WTC11 (cell line): ENCODE results near the gene SDC1. TPM values are rescaled to one million over a fixed set of nuclear protein-coding genes. Genes with fewer than 3 reads are reported as not detected.

Experiments used
- ATAC-seq: fragments of 200-7000 bp; cut with Tn5 transposase; 2 replicates; pipeline ENCODE4 v1.10.0; 2021; ENCODE audit warnings: mild to moderate bottlenecking, moderate library complexity
- CTCF ChIA-PET: fragments of 300-600 bp; sonication (Branson Sonifier 250); formaldehyde crosslinking; loops from one replicate; lab custom pipeline; 2021; ENCODE audit warnings: antibody characterized with exemption; lab: Charles Lee
- POLR2A ChIA-PET: fragments of 350-600 bp; sonication (Branson Sonifier 250); formaldehyde crosslinking; loops from one replicate; lab custom pipeline; 2021; ENCODE audit warnings: antibody characterized with exemption; lab: Charles Lee
- DNase-seq: peaks from one replicate; pipeline ENCODE4 v3.0.0; 2021; ENCODE audit warnings: low spot score
- H3K27ac Mint-ChIP-seq: 2 replicates; pipeline ENCODE4 v1.8.0; 2021; ENCODE audit warnings: mixed read lengths
- H3K27me3 Mint-ChIP-seq: 2 replicates; pipeline ENCODE4 v1.8.0; 2021; ENCODE audit warnings: low read depth, mild to moderate bottlenecking, moderate library complexity, mixed read lengths
- H3K36me3 Mint-ChIP-seq: 2 replicates; pipeline ENCODE4 v1.8.0; 2021; ENCODE audit warnings: mixed read lengths
- H3K4me1 Mint-ChIP-seq: 2 replicates; pipeline ENCODE4 v1.8.0; 2022; ENCODE audit warnings: mixed read lengths
- H3K4me3 Mint-ChIP-seq: 2 replicates; pipeline ENCODE4 v1.8.0; 2021; ENCODE audit warnings: mild to moderate bottlenecking, moderate library complexity, mixed read lengths
- H3K9me3 Mint-ChIP-seq: 2 replicates; pipeline ENCODE4 v1.8.0; 2021; ENCODE audit warnings: mixed read lengths
- ESRRA ChIP-seq: sonication (generic); formaldehyde crosslinking; IDR thresholded peaks from 2 replicates; pipeline ENCODE4 v1.8.1; 2022; ENCODE audit warnings: mild to moderate bottlenecking, missing genetic modification reagents, borderline replicate concordance
- ETV6 ChIP-seq: sonication (generic); formaldehyde crosslinking; IDR thresholded peaks from 2 replicates; pipeline ENCODE4 v1.8.1; 2022; ENCODE audit warnings: mild to moderate bottlenecking, missing genetic modification reagents
- FOXP1 ChIP-seq: sonication (generic); formaldehyde crosslinking; IDR thresholded peaks from 2 replicates; pipeline ENCODE4 v1.8.0; 2022; ENCODE audit warnings: missing genetic modification reagents, mild to moderate bottlenecking, moderate library complexity, borderline replicate concordance
- JAZF1 ChIP-seq: fragments of 250-450 bp; sonication (Bioruptor Pico); IDR thresholded peaks from 2 replicates; pipeline ENCODE4 v1.9.0; 2021; ENCODE audit warnings: moderate library complexity, mild to moderate bottlenecking, inconsistent platforms
- PRRX2 ChIP-seq: fragments of 250-450 bp; sonication (Bioruptor Pico); IDR thresholded peaks from 2 replicates; pipeline ENCODE4 v1.8.0; 2021; ENCODE audit warnings: mild to moderate bottlenecking
- RELA ChIP-seq: sonication (generic); formaldehyde crosslinking; IDR thresholded peaks from 2 replicates; pipeline ENCODE4 v1.8.1; 2022; ENCODE audit warnings: missing genetic modification reagents, mild to moderate bottlenecking, borderline replicate concordance
- SMAD4 ChIP-seq: sonication (generic); formaldehyde crosslinking; IDR thresholded peaks from 2 replicates; pipeline ENCODE4 v1.8.0; 2022; ENCODE audit warnings: mild to moderate bottlenecking, missing genetic modification reagents
- SP1 ChIP-seq: sonication (generic); formaldehyde crosslinking; conservative IDR thresholded peaks from 2 replicates; pipeline ENCODE4 v1.8.1; 2022; ENCODE audit warnings: missing genetic modification reagents
- TCF7 ChIP-seq: sonication (generic); formaldehyde crosslinking; IDR thresholded peaks from 2 replicates; pipeline ENCODE4 v1.8.0; 2022; ENCODE audit warnings: mild to moderate bottlenecking, low read depth, missing genetic modification reagents, moderate library complexity
- TEAD1 ChIP-seq: sonication (generic); formaldehyde crosslinking; IDR thresholded peaks from 2 replicates; pipeline ENCODE4 v1.8.0; 2022; ENCODE audit warnings: mild to moderate bottlenecking, missing genetic modification reagents
- ZBTB21 ChIP-seq: sonication (generic); formaldehyde crosslinking; IDR thresholded peaks from 2 replicates; pipeline ENCODE4 v1.8.1; 2023; ENCODE audit warnings: mild to moderate bottlenecking, missing genetic modification reagents, borderline replicate concordance
- ZNF138 ChIP-seq: sonication (generic); formaldehyde crosslinking; conservative IDR thresholded peaks from 2 replicates; pipeline ENCODE4 v1.8.1; 2022; ENCODE audit warnings: mild to moderate bottlenecking, moderate library complexity, missing genetic modification reagents
- ZNF396 ChIP-seq: fragments of 250-450 bp; sonication (Bioruptor Pico); IDR thresholded peaks from 2 replicates; pipeline ENCODE4 v1.8.0; 2021; ENCODE audit warnings: mild to moderate bottlenecking, moderate library complexity, borderline replicate concordance
- total RNA-seq: library from RNA; stranded (reverse); gene quantifications from 3 replicates; pipeline ENCODE4 v1.2.3, GENCODE V29; 2021
- TF ChIP-seq, protein P1 (sequence below): sonication (generic); formaldehyde crosslinking; IDR thresholded peaks from 2 replicates; pipeline ENCODE4 v1.8.0; 2022; ENCODE audit warnings: missing genetic modification reagents
- TF ChIP-seq, protein P2 (sequence below): fragments of 250-450 bp; sonication (Bioruptor Pico); IDR thresholded peaks from 2 replicates; pipeline ENCODE4 v1.9.0; 2021; ENCODE audit warnings: mild to moderate bottlenecking
- TF ChIP-seq, protein P3 (sequence below): sonication (generic); formaldehyde crosslinking; IDR thresholded peaks from 2 replicates; pipeline ENCODE4 v1.8.1; 2023; ENCODE audit warnings: mild to moderate bottlenecking, missing genetic modification reagents
- TF ChIP-seq, protein P4 (sequence below): sonication (generic); formaldehyde crosslinking; conservative IDR thresholded peaks from 2 replicates; pipeline ENCODE4 v1.8.1; 2023; ENCODE audit warnings: mild to moderate bottlenecking, low read depth, missing genetic modification reagents, moderate library complexity
- TF ChIP-seq, protein P5 (sequence below): fragments of 250-450 bp; sonication (Bioruptor Pico); IDR thresholded peaks from 2 replicates; pipeline ENCODE4 v1.8.0; 2021; ENCODE audit warnings: mild to moderate bottlenecking
- TF ChIP-seq, protein P6 (sequence below): sonication (generic); formaldehyde crosslinking; IDR thresholded peaks from 2 replicates; pipeline ENCODE4 v1.8.1; 2022; ENCODE audit warnings: low read depth, missing genetic modification reagents, borderline replicate concordance
- TF ChIP-seq, protein P7 (sequence below): sonication (generic); formaldehyde crosslinking; IDR thresholded peaks from 2 replicates; pipeline ENCODE4 v1.8.1; 2022; ENCODE audit warnings: mild to moderate bottlenecking, missing genetic modification reagents, moderate library complexity, borderline replicate concordance
- TF ChIP-seq, protein P8 (sequence below): sonication (generic); formaldehyde crosslinking; IDR thresholded peaks from 2 replicates; pipeline ENCODE4 v1.8.0; 2023; ENCODE audit warnings: missing genetic modification reagents

The SDC1 gene
- total RNA-seq, 1 experiment from 2014 or later = 52.6 TPM

DNA sequence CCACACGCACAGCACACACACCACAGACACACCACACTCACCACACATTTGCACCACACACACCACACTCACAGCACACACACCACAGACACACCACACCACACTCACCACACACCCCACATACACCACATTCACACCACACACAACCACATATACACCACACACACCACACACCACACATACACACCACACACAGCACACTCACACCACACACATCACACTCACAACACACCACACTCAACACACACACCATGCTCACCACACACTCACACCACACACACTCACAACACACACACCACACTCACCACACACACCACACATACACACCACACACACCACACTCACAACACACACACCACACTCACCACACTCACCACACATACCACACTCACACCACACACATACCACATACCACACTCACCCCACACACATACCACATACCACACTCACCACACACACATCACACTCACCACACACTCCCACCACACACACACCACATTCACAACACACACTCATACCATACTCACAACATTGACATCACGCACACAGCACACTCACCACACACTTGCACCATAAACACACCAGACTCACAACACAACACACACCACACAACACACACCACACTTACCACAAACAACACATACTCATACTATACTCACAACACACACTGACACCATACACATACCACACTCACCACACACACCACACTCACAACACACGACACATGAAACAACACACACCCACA is 60.0 kb downstream of the SDC1 start (continued):
- TF ChIP-seq, protein P1, sequence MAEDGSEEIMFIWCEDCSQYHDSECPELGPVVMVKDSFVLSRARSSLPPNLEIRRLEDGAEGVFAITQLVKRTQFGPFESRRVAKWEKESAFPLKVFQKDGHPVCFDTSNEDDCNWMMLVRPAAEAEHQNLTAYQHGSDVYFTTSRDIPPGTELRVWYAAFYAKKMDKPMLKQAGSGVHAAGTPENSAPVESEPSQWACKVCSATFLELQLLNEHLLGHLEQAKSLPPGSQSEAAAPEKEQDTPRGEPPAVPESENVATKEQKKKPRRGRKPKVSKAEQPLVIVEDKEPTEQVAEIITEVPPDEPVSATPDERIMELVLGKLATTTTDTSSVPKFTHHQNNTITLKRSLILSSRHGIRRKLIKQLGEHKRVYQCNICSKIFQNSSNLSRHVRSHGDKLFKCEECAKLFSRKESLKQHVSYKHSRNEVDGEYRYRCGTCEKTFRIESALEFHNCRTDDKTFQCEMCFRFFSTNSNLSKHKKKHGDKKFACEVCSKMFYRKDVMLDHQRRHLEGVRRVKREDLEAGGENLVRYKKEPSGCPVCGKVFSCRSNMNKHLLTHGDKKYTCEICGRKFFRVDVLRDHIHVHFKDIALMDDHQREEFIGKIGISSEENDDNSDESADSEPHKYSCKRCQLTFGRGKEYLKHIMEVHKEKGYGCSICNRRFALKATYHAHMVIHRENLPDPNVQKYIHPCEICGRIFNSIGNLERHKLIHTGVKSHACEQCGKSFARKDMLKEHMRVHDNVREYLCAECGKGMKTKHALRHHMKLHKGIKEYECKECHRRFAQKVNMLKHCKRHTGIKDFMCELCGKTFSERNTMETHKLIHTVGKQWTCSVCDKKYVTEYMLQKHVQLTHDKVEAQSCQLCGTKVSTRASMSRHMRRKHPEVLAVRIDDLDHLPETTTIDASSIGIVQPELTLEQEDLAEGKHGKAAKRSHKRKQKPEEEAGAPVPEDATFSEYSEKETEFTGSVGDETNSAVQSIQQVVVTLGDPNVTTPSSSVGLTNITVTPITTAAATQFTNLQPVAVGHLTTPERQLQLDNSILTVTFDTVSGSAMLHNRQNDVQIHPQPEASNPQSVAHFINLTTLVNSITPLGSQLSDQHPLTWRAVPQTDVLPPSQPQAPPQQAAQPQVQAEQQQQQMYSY (CRISPR knock-in tag) = no peak
- TF ChIP-seq ZNF396 (CRISPR knock-in tag) (no peak), RELA (CRISPR knock-in tag) (no peak), ZNF138 (CRISPR knock-in tag) (no peak), ZBTB21 (no peak), PRRX2 (CRISPR knock-in tag) (no peak), TCF7 (CRISPR knock-in tag) (no peak), JAZF1 (CRISPR knock-in tag) (no peak), ESRRA (CRISPR knock-in tag) (no peak)
- TF ChIP-seq, protein P2, sequence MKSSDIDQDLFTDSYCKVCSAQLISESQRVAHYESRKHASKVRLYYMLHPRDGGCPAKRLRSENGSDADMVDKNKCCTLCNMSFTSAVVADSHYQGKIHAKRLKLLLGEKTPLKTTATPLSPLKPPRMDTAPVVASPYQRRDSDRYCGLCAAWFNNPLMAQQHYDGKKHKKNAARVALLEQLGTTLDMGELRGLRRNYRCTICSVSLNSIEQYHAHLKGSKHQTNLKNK = no peak
- TF ChIP-seq, protein P3, sequence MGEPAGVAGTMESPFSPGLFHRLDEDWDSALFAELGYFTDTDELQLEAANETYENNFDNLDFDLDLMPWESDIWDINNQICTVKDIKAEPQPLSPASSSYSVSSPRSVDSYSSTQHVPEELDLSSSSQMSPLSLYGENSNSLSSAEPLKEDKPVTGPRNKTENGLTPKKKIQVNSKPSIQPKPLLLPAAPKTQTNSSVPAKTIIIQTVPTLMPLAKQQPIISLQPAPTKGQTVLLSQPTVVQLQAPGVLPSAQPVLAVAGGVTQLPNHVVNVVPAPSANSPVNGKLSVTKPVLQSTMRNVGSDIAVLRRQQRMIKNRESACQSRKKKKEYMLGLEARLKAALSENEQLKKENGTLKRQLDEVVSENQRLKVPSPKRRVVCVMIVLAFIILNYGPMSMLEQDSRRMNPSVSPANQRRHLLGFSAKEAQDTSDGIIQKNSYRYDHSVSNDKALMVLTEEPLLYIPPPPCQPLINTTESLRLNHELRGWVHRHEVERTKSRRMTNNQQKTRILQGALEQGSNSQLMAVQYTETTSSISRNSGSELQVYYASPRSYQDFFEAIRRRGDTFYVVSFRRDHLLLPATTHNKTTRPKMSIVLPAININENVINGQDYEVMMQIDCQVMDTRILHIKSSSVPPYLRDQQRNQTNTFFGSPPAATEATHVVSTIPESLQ = no peak
- TF ChIP-seq, protein P4, sequence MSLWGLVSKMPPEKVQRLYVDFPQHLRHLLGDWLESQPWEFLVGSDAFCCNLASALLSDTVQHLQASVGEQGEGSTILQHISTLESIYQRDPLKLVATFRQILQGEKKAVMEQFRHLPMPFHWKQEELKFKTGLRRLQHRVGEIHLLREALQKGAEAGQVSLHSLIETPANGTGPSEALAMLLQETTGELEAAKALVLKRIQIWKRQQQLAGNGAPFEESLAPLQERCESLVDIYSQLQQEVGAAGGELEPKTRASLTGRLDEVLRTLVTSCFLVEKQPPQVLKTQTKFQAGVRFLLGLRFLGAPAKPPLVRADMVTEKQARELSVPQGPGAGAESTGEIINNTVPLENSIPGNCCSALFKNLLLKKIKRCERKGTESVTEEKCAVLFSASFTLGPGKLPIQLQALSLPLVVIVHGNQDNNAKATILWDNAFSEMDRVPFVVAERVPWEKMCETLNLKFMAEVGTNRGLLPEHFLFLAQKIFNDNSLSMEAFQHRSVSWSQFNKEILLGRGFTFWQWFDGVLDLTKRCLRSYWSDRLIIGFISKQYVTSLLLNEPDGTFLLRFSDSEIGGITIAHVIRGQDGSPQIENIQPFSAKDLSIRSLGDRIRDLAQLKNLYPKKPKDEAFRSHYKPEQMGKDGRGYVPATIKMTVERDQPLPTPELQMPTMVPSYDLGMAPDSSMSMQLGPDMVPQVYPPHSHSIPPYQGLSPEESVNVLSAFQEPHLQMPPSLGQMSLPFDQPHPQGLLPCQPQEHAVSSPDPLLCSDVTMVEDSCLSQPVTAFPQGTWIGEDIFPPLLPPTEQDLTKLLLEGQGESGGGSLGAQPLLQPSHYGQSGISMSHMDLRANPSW = no peak
- TF ChIP-seq, all 79 proteins: peak for 0

DNA sequence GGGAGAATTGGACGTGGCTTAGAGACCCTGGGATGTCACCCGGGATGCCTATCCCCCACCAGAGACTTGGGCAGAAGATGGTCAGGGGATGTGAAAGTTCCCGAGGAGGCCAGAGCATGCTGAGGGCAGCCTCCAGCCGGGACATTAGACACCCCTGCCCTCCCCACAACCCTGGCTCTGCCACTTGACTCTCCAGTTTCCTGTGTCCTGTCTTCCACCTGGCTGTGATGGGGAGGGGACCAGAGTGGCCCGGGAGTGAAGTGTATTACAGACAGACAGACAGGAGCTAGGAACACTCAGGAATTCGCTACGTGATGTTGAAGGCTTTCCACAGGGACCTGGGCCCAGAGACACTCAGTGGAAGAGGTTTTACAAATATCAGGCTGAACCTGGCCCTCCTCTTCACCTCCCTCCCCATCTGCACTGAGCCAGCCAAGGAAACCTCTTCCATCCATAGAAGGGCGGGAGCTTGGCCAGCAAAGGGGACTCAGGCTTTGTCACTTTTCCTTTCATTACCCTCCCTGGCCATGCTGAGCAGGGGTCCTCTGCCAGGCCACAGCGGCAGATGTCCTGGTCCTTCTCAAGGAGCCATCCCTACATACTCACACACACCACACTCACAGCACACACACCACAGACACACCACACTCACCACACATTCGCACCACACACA is 60.7 kb downstream of the SDC1 start:
- H3K4me3 Mint-ChIP-seq = no peak overlapping the region
- POLR2A ChIA-PET = interaction anchor here (0.9 kb wide), 1 partner anchor 27 kb away, joined by 3 read pairs; no protein-coding TSS in a partner anchor
- no peaks in the 10 kb centered on the region for H3K36me3 Mint-ChIP-seq
- no peaks in the 10 kb centered on the region for H3K4me1 Mint-ChIP-seq
- H3K27me3 Mint-ChIP-seq = no peaks in the 10 kb centered on the region; the same call in 1 of the 2 replicates
- no peak overlapping the region for H3K27ac Mint-ChIP-seq
- CTCF ChIA-PET = interaction anchor here (1.3 kb wide), 1 partner anchor 27 kb away, joined by 3 read pairs; no protein-coding TSS in a partner anchor
- peaks cover 10% of the 10 kb centered on the region for H3K9me3 Mint-ChIP-seq
- DNase-seq = no peak
- ATAC-seq = peak; percentile 55
- TF ChIP-seq, protein P5, sequence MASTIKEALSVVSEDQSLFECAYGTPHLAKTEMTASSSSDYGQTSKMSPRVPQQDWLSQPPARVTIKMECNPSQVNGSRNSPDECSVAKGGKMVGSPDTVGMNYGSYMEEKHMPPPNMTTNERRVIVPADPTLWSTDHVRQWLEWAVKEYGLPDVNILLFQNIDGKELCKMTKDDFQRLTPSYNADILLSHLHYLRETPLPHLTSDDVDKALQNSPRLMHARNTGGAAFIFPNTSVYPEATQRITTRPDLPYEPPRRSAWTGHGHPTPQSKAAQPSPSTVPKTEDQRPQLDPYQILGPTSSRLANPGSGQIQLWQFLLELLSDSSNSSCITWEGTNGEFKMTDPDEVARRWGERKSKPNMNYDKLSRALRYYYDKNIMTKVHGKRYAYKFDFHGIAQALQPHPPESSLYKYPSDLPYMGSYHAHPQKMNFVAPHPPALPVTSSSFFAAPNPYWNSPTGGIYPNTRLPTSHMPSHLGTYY (CRISPR knock-in tag) = no peak
- TF ChIP-seq ETV6 (CRISPR knock-in tag) (no peak), FOXP1 (CRISPR knock-in tag) (no peak), TEAD1 (CRISPR knock-in tag) (no peak), SMAD4 (CRISPR knock-in tag) (no peak), SP1 (CRISPR knock-in tag) (no peak)
- TF ChIP-seq, protein P6, sequence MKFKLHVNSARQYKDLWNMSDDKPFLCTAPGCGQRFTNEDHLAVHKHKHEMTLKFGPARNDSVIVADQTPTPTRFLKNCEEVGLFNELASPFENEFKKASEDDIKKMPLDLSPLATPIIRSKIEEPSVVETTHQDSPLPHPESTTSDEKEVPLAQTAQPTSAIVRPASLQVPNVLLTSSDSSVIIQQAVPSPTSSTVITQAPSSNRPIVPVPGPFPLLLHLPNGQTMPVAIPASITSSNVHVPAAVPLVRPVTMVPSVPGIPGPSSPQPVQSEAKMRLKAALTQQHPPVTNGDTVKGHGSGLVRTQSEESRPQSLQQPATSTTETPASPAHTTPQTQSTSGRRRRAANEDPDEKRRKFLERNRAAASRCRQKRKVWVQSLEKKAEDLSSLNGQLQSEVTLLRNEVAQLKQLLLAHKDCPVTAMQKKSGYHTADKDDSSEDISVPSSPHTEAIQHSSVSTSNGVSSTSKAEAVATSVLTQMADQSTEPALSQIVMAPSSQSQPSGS = no peak
- TF ChIP-seq, protein P7, sequence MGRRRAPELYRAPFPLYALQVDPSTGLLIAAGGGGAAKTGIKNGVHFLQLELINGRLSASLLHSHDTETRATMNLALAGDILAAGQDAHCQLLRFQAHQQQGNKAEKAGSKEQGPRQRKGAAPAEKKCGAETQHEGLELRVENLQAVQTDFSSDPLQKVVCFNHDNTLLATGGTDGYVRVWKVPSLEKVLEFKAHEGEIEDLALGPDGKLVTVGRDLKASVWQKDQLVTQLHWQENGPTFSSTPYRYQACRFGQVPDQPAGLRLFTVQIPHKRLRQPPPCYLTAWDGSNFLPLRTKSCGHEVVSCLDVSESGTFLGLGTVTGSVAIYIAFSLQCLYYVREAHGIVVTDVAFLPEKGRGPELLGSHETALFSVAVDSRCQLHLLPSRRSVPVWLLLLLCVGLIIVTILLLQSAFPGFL = no peak
- TF ChIP-seq, protein P8, sequence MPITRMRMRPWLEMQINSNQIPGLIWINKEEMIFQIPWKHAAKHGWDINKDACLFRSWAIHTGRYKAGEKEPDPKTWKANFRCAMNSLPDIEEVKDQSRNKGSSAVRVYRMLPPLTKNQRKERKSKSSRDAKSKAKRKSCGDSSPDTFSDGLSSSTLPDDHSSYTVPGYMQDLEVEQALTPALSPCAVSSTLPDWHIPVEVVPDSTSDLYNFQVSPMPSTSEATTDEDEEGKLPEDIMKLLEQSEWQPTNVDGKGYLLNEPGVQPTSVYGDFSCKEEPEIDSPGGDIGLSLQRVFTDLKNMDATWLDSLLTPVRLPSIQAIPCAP (CRISPR knock-in tag) = no peak
